HFFc6 (cell line): ENCODE results near the gene TAPBPL. TPM values are rescaled to one million over a fixed set of nuclear protein-coding genes. Genes with fewer than 3 reads are reported as not detected.
"Not testable (repeated sequence)": the region's sequence is repeated elsewhere in the genome, so short reads cannot be mapped to it uniquely, and the experiment has no call there.

ENCODE experiments used
- DNase-seq: peaks from one replicate; pipeline ENCODE4 v3.0.0-alpha.2; 2018
- H3K27ac Mint-ChIP-seq: 2 replicates; pipeline ENCODE4 v1.8.0; 2020; ENCODE audit warnings: mild to moderate bottlenecking, mixed read lengths
- H3K27me3 Mint-ChIP-seq: 2 replicates; pipeline ENCODE4 v1.8.0; 2021; ENCODE audit warnings: mild to moderate bottlenecking, moderate library complexity, mixed read lengths; ENCODE audit not compliant: insufficient read depth
- H3K36me3 Mint-ChIP-seq: 2 replicates; pipeline ENCODE4 v1.8.0; 2021; ENCODE audit warnings: low read depth, mixed read lengths
- H3K4me1 Mint-ChIP-seq: 2 replicates; pipeline ENCODE4 v1.8.0; 2020; ENCODE audit warnings: low read depth, mixed read lengths
- H3K4me3 Mint-ChIP-seq: 2 replicates; pipeline ENCODE4 v1.8.0; 2020; ENCODE audit warnings: mild to moderate bottlenecking, moderate library complexity, mixed read lengths
- H3K9me3 Mint-ChIP-seq: 2 replicates; pipeline ENCODE4 v1.8.0; 2020; ENCODE audit warnings: mild to moderate bottlenecking, mixed read lengths
- CTCF ChIP-seq: fragments of 200-600 bp; sonication (generic); IDR thresholded peaks from 2 replicates; pipeline ENCODE4 v1.5.0; 2021; ENCODE audit warnings: antibody characterized with exemption, mild to moderate bottlenecking
- total RNA-seq, 6 experiments: library from RNA; stranded (reverse); fragmentation: NEBNext Ultra II Directional; extraction: Animal tissue kit (Norgen Biotek cat#: 25700); gene quantifications; 2 replicates in 1 of 6; 3 replicates in 5 of 6; pipeline ENCODE4 v1.2.3, GENCODE V29; 2021

Gene TAPBPL
- total RNA-seq, 6 experiments from 2014 or later, result 4.3 to 8.2 (median 6.5) TPM

- H3K36me3 Mint-ChIP-seq, result no peaks in the 10 kb centered on the region
- no peak overlapping the region for H3K4me3 Mint-ChIP-seq
- H3K9me3 Mint-ChIP-seq, result no peaks in the 10 kb centered on the region
- no peak for TF ChIP-seq CTCF
- H3K27me3 Mint-ChIP-seq, result peaks cover 1% of the 10 kb centered on the region; the same call in 1 of the 2 replicates
- no peak for DNase-seq
- H3K27ac Mint-ChIP-seq, result no peak overlapping the region
- peaks cover 21% of the 10 kb centered on the region for H3K4me1 Mint-ChIP-seq
Observed at GRCh38 chr12:6425590-6426531, 26.0 kb upstream of the TAPBPL start.

GRCh38 chr12:6426882-6427671 is 24.8 kb upstream of the TAPBPL start:
- Mint-ChIP-seq H3K4me1 (peaks cover 30% of the 10 kb centered on the region), H3K9me3 (no peaks in the 10 kb centered on the region), H3K36me3 (no peaks in the 10 kb centered on the region), H3K27me3 (peaks cover 1% of the 10 kb centered on the region; the same call in 1 of the 2 replicates), H3K4me3 (no peak overlapping the region), H3K27ac (no peak overlapping the region)
- no peak for DNase-seq
- TF ChIP-seq CTCF, result no peak

- not testable (repeated sequence) for DNase-seq, H3K4me3 Mint-ChIP-seq, H3K36me3 Mint-ChIP-seq, H3K9me3 Mint-ChIP-seq, H3K27ac Mint-ChIP-seq, H3K27me3 Mint-ChIP-seq
- peaks cover 30% of the 10 kb centered on the region for H3K4me1 Mint-ChIP-seq
Observed at GRCh38 chr12:6427796-6428195, 24.0 kb upstream of the TAPBPL start.

- no peak for TF ChIP-seq CTCF
- Mint-ChIP-seq H3K27me3 (no peaks in the 10 kb centered on the region; the same call in 1 of the 2 replicates), H3K9me3 (no peaks in the 10 kb centered on the region), H3K4me3 (no peak overlapping the region), H3K4me1 (peaks cover 28% of the 10 kb centered on the region), H3K27ac (no peak overlapping the region), H3K36me3 (no peaks in the 10 kb centered on the region)
- DNase-seq, result no peak
Observed at GRCh38 chr12:6428326-6428725, 23.5 kb upstream of the TAPBPL start.

GRCh38 chr12:6430124-6430989 is 21.5 kb upstream of the TAPBPL start:
- peaks cover 22% of the 10 kb centered on the region for H3K4me1 Mint-ChIP-seq
- DNase-seq, result peak; percentile 95
- H3K36me3 Mint-ChIP-seq, result no peaks in the 10 kb centered on the region
- H3K4me3 Mint-ChIP-seq, result peak overlapping the region; percentile 77
- H3K27me3 Mint-ChIP-seq, result no peaks in the 10 kb centered on the region; the same call in 1 of the 2 replicates
- no peaks in the 10 kb centered on the region for H3K9me3 Mint-ChIP-seq
- peak; percentile 7; the same call in 1 of the 2 replicates for TF ChIP-seq CTCF
- H3K27ac Mint-ChIP-seq, result peak overlapping the region; percentile 95
